GM19025 (cell line): Measurements from ENCODE around the gene ERMAP.
"Not testable (repeated sequence)": the region's sequence is repeated elsewhere in the genome, so short reads cannot be mapped to it uniquely, and the experiment has no call there.

ENCODE experiments used
- ATAC-seq: cut with Tn5 transposase; IDR thresholded peaks from one replicate; pipeline ENCODE4 v1.9.1; 2021; ENCODE audit warnings: mild to moderate bottlenecking, low read depth, moderate library complexity; ENCODE audit not compliant: unreplicated experiment

ERMAP gene

GRCh38 chr1:42868466-42868865, 51.5 kb downstream of the ERMAP start:
- ATAC-seq, result not testable (repeated sequence)

GRCh38 chr1:42869254-42869653, 52.3 kb downstream of the ERMAP start:
- ATAC-seq, result not testable (repeated sequence)

GRCh38 chr1:42869751-42870150, 52.8 kb downstream of the ERMAP start:
- not testable (repeated sequence) for ATAC-seq

- ATAC-seq, result not testable (repeated sequence)
Measured at GRCh38 chr1:42873108-42873507, 56.2 kb downstream of the ERMAP start.

GRCh38 chr1:42873670-42874069, 56.7 kb downstream of the ERMAP start:
- no peak for ATAC-seq

GRCh38 chr1:42876009-42876408, 59.1 kb downstream of the ERMAP start:
- ATAC-seq, result no peak

GRCh38 chr1:42877380-42877779, 60.5 kb downstream of the ERMAP start:
- ATAC-seq, result no peak

GRCh38 chr1:42880384-42880783, 63.5 kb downstream of the ERMAP start:
- no peak for ATAC-seq

GRCh38 chr1:42886046-42886739, 69.3 kb downstream of the ERMAP start:
- ATAC-seq, result no peak

GRCh38 chr1:42886800-42887199, 69.9 kb downstream of the ERMAP start:
- ATAC-seq, result no peak

- ATAC-seq, result no peak
Measured at GRCh38 chr1:42887366-42887765, 70.4 kb downstream of the ERMAP start.

- no peak for ATAC-seq
Measured at GRCh38 chr1:42888013-42888633, 71.2 kb downstream of the ERMAP start.

GRCh38 chr1:42889264-42889663, 72.3 kb downstream of the ERMAP start:
- no peak for ATAC-seq

GRCh38 chr1:42891465-42892138, 74.7 kb downstream of the ERMAP start:
- no peak for ATAC-seq
